Sigmoid colon (tissue), 4 donors: ENCODE results near the gene CCDC33.

ENCODE experiments used
- EP300 ChIP-seq, 4 donors: sonication (generic); formaldehyde crosslinking; IDR thresholded peaks; one replicate each; pipeline ENCODE4 v1.6.1; 2017; ENCODE audit warnings: antibody characterized with exemption in 4 of 4
- POLR2A ChIP-seq, 2 donors: fragments of 450-650 bp; IDR thresholded peaks; one replicate each; pipeline ENCODE4 v1.6.1; 2016; ENCODE audit warnings: antibody characterized with exemption in 2 of 2, mild to moderate bottlenecking in 2 of 2, moderate library complexity in 2 of 2
- POLR2AphosphoS5 ChIP-seq, 4 donors: sonication (generic); formaldehyde crosslinking; IDR thresholded peaks; one replicate each; pipeline ENCODE4 v1.6.1; 2017; ENCODE audit warnings: antibody characterized with exemption in 4 of 4
- TF ChIP-seq, protein P1 (sequence below), 4 experiments: fragments of 450-650 bp in 3 of 4; fragments of 200-600 bp in 1 of 4; IDR thresholded peaks; one replicate each; pipeline ENCODE4 v1.5.1; 2016 to 2019; ENCODE audit warnings: antibody characterized with exemption in 4 of 4, mild to moderate bottlenecking in 3 of 4, moderate library complexity in 2 of 4

DNA sequence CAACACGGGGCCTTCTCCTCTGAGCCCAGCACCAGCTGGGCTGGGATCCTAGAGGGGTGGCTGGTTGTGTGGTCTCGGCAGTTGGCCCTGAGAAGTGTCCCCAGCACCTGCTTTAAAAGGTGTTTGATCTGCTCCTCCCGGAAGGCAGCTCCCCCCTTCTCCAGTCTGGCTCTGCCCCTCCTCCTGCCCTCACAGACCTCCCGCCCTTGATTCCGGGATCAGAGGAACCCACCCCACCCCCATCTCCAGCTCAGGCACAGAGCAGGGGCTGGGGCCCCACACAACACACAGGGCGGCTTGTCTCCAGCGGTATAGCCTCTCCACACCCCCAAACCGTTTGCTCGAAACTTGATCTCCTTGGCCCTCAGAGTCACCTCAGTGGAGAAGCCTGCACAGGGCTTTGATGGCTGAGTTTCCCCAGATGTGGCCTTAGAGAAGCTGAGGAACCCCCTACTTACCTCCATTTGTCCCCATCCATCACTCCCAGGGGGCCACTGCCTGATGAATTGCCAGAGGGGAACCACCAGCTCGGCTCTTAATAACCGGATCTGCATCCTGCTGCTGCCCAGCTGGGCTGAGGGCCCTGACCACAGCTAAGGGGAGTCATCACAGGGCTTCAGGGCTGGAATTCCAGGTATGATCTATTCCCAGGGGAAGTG lies 27.1 kb upstream of the CCDC33 start:
- TF ChIP-seq POLR2AphosphoS5 (IDR thresholded peaks at IDR 0.05) = no peak
- TF ChIP-seq, protein P1, sequence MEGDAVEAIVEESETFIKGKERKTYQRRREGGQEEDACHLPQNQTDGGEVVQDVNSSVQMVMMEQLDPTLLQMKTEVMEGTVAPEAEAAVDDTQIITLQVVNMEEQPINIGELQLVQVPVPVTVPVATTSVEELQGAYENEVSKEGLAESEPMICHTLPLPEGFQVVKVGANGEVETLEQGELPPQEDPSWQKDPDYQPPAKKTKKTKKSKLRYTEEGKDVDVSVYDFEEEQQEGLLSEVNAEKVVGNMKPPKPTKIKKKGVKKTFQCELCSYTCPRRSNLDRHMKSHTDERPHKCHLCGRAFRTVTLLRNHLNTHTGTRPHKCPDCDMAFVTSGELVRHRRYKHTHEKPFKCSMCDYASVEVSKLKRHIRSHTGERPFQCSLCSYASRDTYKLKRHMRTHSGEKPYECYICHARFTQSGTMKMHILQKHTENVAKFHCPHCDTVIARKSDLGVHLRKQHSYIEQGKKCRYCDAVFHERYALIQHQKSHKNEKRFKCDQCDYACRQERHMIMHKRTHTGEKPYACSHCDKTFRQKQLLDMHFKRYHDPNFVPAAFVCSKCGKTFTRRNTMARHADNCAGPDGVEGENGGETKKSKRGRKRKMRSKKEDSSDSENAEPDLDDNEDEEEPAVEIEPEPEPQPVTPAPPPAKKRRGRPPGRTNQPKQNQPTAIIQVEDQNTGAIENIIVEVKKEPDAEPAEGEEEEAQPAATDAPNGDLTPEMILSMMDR (IDR thresholded peaks at IDR 0.05) = no peak
- no peak for TF ChIP-seq EP300 (IDR thresholded peaks at IDR 0.05)
- no peak for TF ChIP-seq POLR2A (IDR thresholded peaks at IDR 0.05)
